ENCODE results near the gene CARD18.

CARD18 gene

DNA sequence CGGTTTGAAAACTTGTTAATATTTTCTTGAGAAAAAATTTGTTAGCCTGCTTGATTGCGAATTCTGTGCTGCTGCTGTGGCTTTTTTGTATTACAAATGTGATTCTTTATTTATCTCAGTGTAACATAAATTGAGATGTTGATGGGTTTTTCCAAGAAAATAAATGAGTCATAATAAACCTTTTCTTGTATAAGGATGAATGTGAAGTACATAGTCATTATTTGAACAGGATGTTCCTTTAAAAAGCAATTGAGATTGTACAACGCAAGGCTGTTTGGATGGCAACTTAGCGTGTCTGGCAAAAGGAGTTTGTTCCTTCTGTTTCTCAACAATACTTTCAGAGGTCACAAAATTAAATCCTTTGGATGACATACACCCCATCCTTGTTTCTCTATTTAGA is 24.6 kb upstream of the CARD18 start:
- TF ChIP-seq EZH2 (IDR thresholded peaks at IDR 0.05): no peak
- no peak for TF ChIP-seq POLR2AphosphoS5 (IDR thresholded peaks at IDR 0.05; ENCODE audit: borderline replicate concordance, low read depth, low read length)
- TF ChIP-seq FOXP2 (optimal IDR thresholded peaks at IDR 0.05; ENCODE audit: control extremely low read depth, extremely low read length, insufficient read depth): no peak
- H3K36me3 ChIP-seq (ENCODE audit: insufficient read depth, low read length): no peaks in the 10 kb centered on the region
- H3K9me3 ChIP-seq (ENCODE audit: low read depth, low read length): no peaks in the 10 kb centered on the region
- no peak overlapping the region for H3K9ac ChIP-seq (ENCODE audit: insufficient read length)
- H3K27ac ChIP-seq: no peak overlapping the region
- no peak for DNase-seq (ENCODE audit: low read depth, low spot score)
- H3K4me3 ChIP-seq: no peak overlapping the region

DNA sequence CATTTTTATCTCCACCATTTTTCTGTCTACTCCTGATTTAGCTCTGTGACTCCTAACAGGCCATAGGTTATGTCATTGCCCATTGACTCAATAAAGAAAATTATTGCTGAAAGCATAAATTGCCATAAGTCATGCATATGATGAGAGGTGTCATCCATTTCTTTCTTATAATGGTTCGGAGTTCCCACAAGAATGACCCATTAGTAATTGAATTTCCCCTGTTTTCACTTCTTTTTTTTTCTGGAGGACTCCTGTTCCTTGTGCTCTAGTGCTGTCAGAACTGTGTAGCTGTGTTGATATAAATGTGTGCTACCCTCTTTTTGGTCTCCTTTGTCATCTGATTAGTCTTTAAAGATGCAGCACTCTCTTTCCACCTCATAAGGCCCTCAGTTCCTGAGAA is 22.9 kb upstream of the CARD18 start:
- Histone ChIP-seq H3K36me3 (ENCODE audit: insufficient read depth, low read length) (no peaks in the 10 kb centered on the region), H3K27ac (no peak overlapping the region), H3K9me3 (ENCODE audit: low read depth, low read length) (no peaks in the 10 kb centered on the region), H3K4me3 (no peak overlapping the region), H3K9ac (ENCODE audit: insufficient read length) (no peak overlapping the region)
- no peak for TF ChIP-seq EZH2 (IDR thresholded peaks at IDR 0.05)
- no peak for TF ChIP-seq FOXP2 (optimal IDR thresholded peaks at IDR 0.05; ENCODE audit: control extremely low read depth, extremely low read length, insufficient read depth)
- TF ChIP-seq POLR2AphosphoS5 (IDR thresholded peaks at IDR 0.05; ENCODE audit: borderline replicate concordance, low read depth, low read length): no peak
- DNase-seq (ENCODE audit: low read depth, low spot score): no peak

DNA sequence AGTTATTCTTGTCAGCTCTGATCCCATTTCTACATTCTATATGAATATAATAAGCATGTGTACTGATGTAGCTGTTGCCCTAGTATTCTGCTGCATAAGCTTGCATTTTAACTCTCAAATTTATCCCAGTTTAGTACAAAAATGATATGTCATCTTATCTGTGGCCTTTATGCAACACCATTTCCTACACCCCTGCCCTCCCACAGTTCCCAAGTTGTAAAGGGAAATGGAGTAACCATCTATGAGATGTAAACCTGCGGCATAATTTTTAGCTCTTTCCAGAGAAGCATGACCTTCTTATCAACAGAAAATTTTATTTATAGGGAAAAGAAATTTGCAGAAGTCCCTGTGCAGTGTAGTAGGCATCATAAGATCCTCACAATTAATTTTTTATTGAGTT is 18.9 kb upstream of the CARD18 start:
- Histone ChIP-seq H3K36me3 (ENCODE audit: insufficient read depth, low read length) (no peaks in the 10 kb centered on the region), H3K27ac (no peak overlapping the region), H3K9ac (ENCODE audit: insufficient read length) (no peak overlapping the region), H3K9me3 (ENCODE audit: low read depth, low read length) (no peaks in the 10 kb centered on the region), H3K4me3 (no peak overlapping the region)
- DNase-seq (ENCODE audit: low read depth, low spot score): no peak
- TF ChIP-seq FOXP2 (optimal IDR thresholded peaks at IDR 0.05; ENCODE audit: control extremely low read depth, extremely low read length, insufficient read depth): no peak
- TF ChIP-seq POLR2AphosphoS5 (IDR thresholded peaks at IDR 0.05; ENCODE audit: borderline replicate concordance, low read depth, low read length): no peak
- no peak for TF ChIP-seq EZH2 (IDR thresholded peaks at IDR 0.05)

DNA sequence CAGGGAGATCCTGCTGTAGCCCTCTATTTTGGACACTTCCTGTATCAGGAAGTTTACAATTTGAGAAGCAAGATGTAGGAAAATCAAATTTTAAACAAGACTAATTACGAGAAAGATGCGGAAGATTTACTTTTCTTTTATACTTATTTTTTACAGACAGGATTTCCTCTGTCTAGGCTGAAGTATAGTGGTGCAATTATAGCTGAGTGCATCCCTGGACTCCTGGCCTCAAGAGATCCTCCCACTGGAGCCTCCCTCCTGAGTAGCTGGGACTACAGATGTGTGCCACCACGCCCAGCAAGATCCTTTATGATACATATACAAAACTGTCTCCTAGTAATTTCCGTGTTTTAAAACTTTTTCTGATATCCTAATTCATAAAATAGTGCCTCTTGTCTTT is 17.2 kb upstream of the CARD18 start:
- no peaks in the 10 kb centered on the region for H3K36me3 ChIP-seq (ENCODE audit: insufficient read depth, low read length)
- H3K9ac ChIP-seq (ENCODE audit: insufficient read length): no peak overlapping the region
- H3K4me3 ChIP-seq: no peak overlapping the region
- H3K9me3 ChIP-seq (ENCODE audit: low read depth, low read length): no peaks in the 10 kb centered on the region
- no peak overlapping the region for H3K27ac ChIP-seq
- TF ChIP-seq POLR2AphosphoS5 (IDR thresholded peaks at IDR 0.05; ENCODE audit: borderline replicate concordance, low read depth, low read length) (no peak), EZH2 (IDR thresholded peaks at IDR 0.05) (no peak), FOXP2 (optimal IDR thresholded peaks at IDR 0.05; ENCODE audit: control extremely low read depth, extremely low read length, insufficient read depth) (no peak)
- DNase-seq (ENCODE audit: low read depth, low spot score): no peak

DNA sequence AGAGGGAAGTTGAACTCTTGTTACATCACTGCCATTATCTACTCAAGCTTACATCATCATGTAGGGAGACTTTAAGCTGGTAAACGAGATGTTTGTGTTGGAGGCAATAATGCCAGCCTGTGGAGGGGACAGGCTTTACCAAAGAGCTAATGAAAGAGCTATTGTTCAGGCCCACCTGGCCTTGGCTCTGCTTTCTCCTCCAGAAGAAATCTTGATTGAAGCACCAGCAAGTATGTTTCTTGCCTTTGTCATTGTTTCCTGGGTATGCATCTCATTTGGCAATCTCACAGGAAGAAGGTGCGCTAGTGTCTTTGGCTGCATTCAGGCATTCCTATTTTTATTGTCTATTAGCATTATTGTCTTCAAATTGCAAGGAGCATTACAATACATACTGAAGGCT is 16.7 kb upstream of the CARD18 start:
- DNase-seq (ENCODE audit: low read depth, low spot score): no peak
- no peak overlapping the region for H3K9ac ChIP-seq (ENCODE audit: insufficient read length)
- H3K9me3 ChIP-seq (ENCODE audit: low read depth, low read length): no peaks in the 10 kb centered on the region
- H3K27ac ChIP-seq: no peak overlapping the region
- no peak for TF ChIP-seq POLR2AphosphoS5 (IDR thresholded peaks at IDR 0.05; ENCODE audit: borderline replicate concordance, low read depth, low read length)
- TF ChIP-seq FOXP2 (optimal IDR thresholded peaks at IDR 0.05; ENCODE audit: control extremely low read depth, extremely low read length, insufficient read depth): no peak
- TF ChIP-seq EZH2 (IDR thresholded peaks at IDR 0.05): no peak
- no peaks in the 10 kb centered on the region for H3K36me3 ChIP-seq (ENCODE audit: insufficient read depth, low read length)
- H3K4me3 ChIP-seq: no peak overlapping the region

DNA sequence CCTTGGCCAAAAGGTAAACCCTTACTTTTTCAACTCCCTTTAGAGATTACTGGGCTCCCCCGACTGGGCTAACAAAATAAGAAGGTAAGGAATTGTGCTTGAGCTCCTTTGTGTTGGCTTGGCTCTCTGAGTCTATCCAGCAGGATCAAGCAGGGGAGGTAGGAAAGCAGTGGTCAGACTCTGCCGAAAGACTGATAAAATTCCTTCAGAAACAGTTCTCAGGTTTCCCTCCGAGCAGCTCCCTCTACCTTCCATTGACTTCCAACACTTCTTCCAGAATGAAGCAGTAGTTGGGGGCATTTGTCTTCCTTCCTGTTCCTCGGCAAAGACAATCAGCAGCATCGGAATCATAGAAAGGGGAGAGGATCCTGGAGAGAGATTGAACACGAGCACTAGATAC is 16.1 kb upstream of the CARD18 start:
- Histone ChIP-seq H3K27ac (no peak overlapping the region), H3K9me3 (ENCODE audit: low read depth, low read length) (no peaks in the 10 kb centered on the region), H3K4me3 (no peak overlapping the region), H3K9ac (ENCODE audit: insufficient read length) (no peak overlapping the region), H3K36me3 (ENCODE audit: insufficient read depth, low read length) (no peaks in the 10 kb centered on the region)
- no peak for DNase-seq (ENCODE audit: low read depth, low spot score)
- TF ChIP-seq FOXP2 (optimal IDR thresholded peaks at IDR 0.05; ENCODE audit: control extremely low read depth, extremely low read length, insufficient read depth) (no peak), EZH2 (IDR thresholded peaks at IDR 0.05) (no peak), POLR2AphosphoS5 (IDR thresholded peaks at IDR 0.05; ENCODE audit: borderline replicate concordance, low read depth, low read length) (no peak)

DNA sequence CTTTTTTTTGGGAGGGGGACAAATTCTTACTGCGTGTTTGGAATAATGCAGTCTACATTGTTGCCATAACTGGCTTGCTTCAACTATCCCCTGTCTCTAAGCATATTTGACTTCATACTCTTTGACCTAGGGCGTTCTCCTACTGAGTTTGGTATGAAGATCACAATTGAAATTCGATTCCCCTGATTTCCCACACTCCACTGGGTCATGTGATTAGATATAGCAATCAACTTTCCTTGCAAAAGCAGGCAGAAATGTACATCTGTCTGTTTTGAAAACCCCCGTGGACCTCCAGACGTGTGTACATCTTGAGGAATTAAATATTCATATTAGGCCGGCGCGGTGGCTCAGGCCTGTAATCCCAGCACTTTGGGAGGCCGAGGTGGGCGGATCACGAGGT is 13.8 kb upstream of the CARD18 start:
- Histone ChIP-seq H3K4me3 (no peak overlapping the region), H3K36me3 (ENCODE audit: insufficient read depth, low read length) (no peaks in the 10 kb centered on the region), H3K9me3 (ENCODE audit: low read depth, low read length) (no peaks in the 10 kb centered on the region), H3K27ac (no peak overlapping the region), H3K9ac (ENCODE audit: insufficient read length) (no peak overlapping the region)
- DNase-seq (ENCODE audit: low read depth, low spot score): no peak
- no peak for TF ChIP-seq EZH2 (IDR thresholded peaks at IDR 0.05)
- TF ChIP-seq FOXP2 (optimal IDR thresholded peaks at IDR 0.05; ENCODE audit: control extremely low read depth, extremely low read length, insufficient read depth): no peak
- no peak for TF ChIP-seq POLR2AphosphoS5 (IDR thresholded peaks at IDR 0.05; ENCODE audit: borderline replicate concordance, low read depth, low read length)

DNA sequence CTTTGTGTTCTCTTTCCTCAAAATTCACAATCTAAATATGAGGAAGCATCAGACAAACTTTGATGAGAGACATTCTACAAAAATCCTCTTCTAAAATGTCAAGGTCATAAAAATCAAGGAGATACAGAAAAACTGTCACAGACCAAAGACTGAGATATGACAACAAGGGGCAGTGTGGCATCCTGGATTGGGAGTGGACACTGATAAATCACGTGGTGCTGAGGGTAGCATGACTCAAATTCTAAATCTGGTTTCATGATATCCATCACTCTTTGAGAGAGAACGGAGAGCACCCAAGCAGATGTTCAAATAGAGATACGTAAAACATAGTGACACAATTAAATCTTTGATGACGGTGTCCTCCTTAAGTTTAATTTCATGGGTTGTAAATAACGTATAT is 13.0 kb upstream of the CARD18 start:
- TF ChIP-seq EZH2 (IDR thresholded peaks at IDR 0.05) (no peak), FOXP2 (optimal IDR thresholded peaks at IDR 0.05; ENCODE audit: control extremely low read depth, extremely low read length, insufficient read depth) (no peak), POLR2AphosphoS5 (IDR thresholded peaks at IDR 0.05; ENCODE audit: borderline replicate concordance, low read depth, low read length) (no peak)
- Histone ChIP-seq H3K4me3 (no peak overlapping the region), H3K9ac (ENCODE audit: insufficient read length) (no peak overlapping the region), H3K9me3 (ENCODE audit: low read depth, low read length) (no peaks in the 10 kb centered on the region), H3K27ac (no peak overlapping the region), H3K36me3 (ENCODE audit: insufficient read depth, low read length) (no peaks in the 10 kb centered on the region)
- no peak for DNase-seq (ENCODE audit: low read depth, low spot score)

DNA sequence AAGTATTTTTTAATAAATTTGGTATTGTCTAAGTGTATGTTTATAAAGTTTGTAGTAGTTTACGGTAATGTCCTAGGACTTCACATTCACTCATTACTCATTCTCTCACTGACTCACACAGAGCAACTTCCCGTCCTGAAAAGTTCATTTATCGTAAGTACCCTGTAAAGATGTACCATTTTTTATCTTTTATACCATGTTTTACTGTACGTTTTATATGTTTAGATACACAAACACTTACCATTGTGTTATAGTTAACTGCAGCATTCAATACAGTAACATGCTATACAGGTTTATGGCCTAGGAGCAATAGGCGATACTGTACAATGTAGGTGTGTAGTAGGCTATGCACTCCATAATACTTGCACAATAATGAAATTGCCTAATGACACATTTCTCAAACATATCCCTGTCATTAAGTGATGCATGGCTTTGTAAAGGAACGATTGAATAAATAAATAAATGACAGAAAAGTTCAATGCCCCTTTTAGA is 12.5 kb upstream of the CARD18 start:
- Histone ChIP-seq H3K36me3 (ENCODE audit: insufficient read depth, low read length) (no peaks in the 10 kb centered on the region), H3K27ac (no peak overlapping the region), H3K9me3 (ENCODE audit: low read depth, low read length) (no peaks in the 10 kb centered on the region), H3K4me3 (no peak overlapping the region), H3K9ac (ENCODE audit: insufficient read length) (no peak overlapping the region)
- TF ChIP-seq EZH2 (IDR thresholded peaks at IDR 0.05): no peak
- DNase-seq (ENCODE audit: low read depth, low spot score): no peak
